Hepatocyte (in vitro differentiated cells): ENCODE data around the gene CDH4. TPM values are rescaled to one million over a fixed set of nuclear protein-coding genes. Genes with fewer than 3 reads are reported as not detected.

ENCODE experiments used
- DNase-seq: peaks from one replicate; pipeline ENCODE4 v3.0.0-alpha.2; 2016; ENCODE audit warnings: low spot score
- H2AFZ ChIP-seq: fragments of 200-600 bp; sonication (generic); 2 replicates; pipeline ENCODE4 v1.6.0; 2016; ENCODE audit warnings: antibody characterized with exemption, mild to moderate bottlenecking
- H3K27ac ChIP-seq: fragments of 200-600 bp; sonication (generic); 2 replicates; pipeline ENCODE4 v1.5.1; 2016; ENCODE audit warnings: mild to moderate bottlenecking
- H3K27me3 ChIP-seq: fragments of 200-600 bp; sonication (generic); 2 replicates; pipeline ENCODE4 v1.6.1; 2016
- H3K36me3 ChIP-seq: fragments of 200-600 bp; sonication (generic); replicated peaks from 2 replicates; pipeline ENCODE4 v1.5.1; 2016; ENCODE audit warnings: low read depth; ENCODE audit not compliant: insufficient read depth
- H3K4me1 ChIP-seq: fragments of 200-600 bp; sonication (generic); 2 replicates; pipeline ENCODE4 v1.5.1; 2016; ENCODE audit warnings: mild to moderate bottlenecking, moderate library complexity; ENCODE audit not compliant: insufficient read depth
- H3K4me2 ChIP-seq: fragments of 200-600 bp; sonication (generic); 2 replicates; pipeline ENCODE4 v1.6.0; 2016
- H3K4me3 ChIP-seq: fragments of 200-600 bp; sonication (generic); 2 replicates; pipeline ENCODE4 v1.5.1; 2016; ENCODE audit warnings: mild to moderate bottlenecking
- H3K79me2 ChIP-seq: fragments of 200-600 bp; sonication (generic); 2 replicates; pipeline ENCODE4 v1.6.0; 2017; ENCODE audit warnings: mild to moderate bottlenecking
- H3K9me2 ChIP-seq: fragments of 200-600 bp; sonication (generic); replicated peaks from 2 replicates; pipeline ENCODE4 v1.6.0; 2017; ENCODE audit warnings: mild to moderate bottlenecking; ENCODE audit not compliant: insufficient read depth
- H3K9me3 ChIP-seq: fragments of 200-600 bp; sonication (generic); 2 replicates; pipeline ENCODE4 v1.5.1; 2016; ENCODE audit warnings: low read depth, mild to moderate bottlenecking
- H4K20me1 ChIP-seq: fragments of 200-600 bp; sonication (generic); 2 replicates; pipeline ENCODE4 v1.6.0; 2016; ENCODE audit warnings: mild to moderate bottlenecking; ENCODE audit not compliant: insufficient read depth, poor library complexity, severe bottlenecking
- CTCF ChIP-seq: fragments of 200-600 bp; sonication (generic); IDR thresholded peaks from 2 replicates; pipeline ENCODE4 v1.5.1; 2016; ENCODE audit warnings: antibody characterized with exemption, mild to moderate bottlenecking; ENCODE audit not compliant: poor library complexity
- EZH2 ChIP-seq: fragments of 200-600 bp; sonication (generic); IDR thresholded peaks from 2 replicates; pipeline ENCODE4 v1.6.1; 2016; ENCODE audit warnings: antibody characterized with exemption, mild to moderate bottlenecking, borderline replicate concordance
- EZH2phosphoT487 ChIP-seq: fragments of 200-600 bp; sonication (generic); IDR thresholded peaks from one replicate; pipeline ENCODE4 v1.6.1; 2018; ENCODE audit warnings: antibody characterized with exemption, mild to moderate bottlenecking, low read depth, moderate library complexity; ENCODE audit not compliant: unreplicated experiment, severe bottlenecking
- WGBS: methylation state at CpG from one replicate; pipeline ENCODE4 v1.1.6; 2016; ENCODE audit warnings: low lambda C conversion rate; ENCODE audit errors: missing lambda C conversion rate; 5-methylcytosine and 5-hydroxymethylcytosine counted together
- polyA plus RNA-seq: library from polyadenylated mRNA; unstranded; fragments of >200 nt; fragmentation: Nextera tagmentation; extraction: Ambion mirVana; gene quantifications from 2 replicates; pipeline ENCODE4 v1.2.1, GENCODE V29; 2016
- total RNA-seq: library from RNA; depleted of rRNA; stranded (reverse); fragments of >200 nt; gene quantifications from 2 replicates; pipeline ENCODE4 v1.2.3, GENCODE V29; 2014

The CDH4 gene
- total and polyA plus RNA-seq, 2 experiments from 2014 or later = 0.53 to 0.73 TPM

- WGBS = 82% methylated on average over 15 of the region's 15 CpGs
- Histone ChIP-seq H3K4me3 (no peak overlapping the region), H3K36me3 (no peaks in the 10 kb centered on the region), H3K27ac (no peak overlapping the region), H3K4me1 (no peaks in the 10 kb centered on the region), H2AFZ (no peak overlapping the region), H3K9me3 (no peaks in the 10 kb centered on the region), H3K27me3 (no peaks in the 10 kb centered on the region), H4K20me1 (no peaks in the 10 kb centered on the region), H3K4me2 (no peak overlapping the region), H3K79me2 (no peaks in the 10 kb centered on the region), H3K9me2 (no peaks in the 10 kb centered on the region)
- DNase-seq = no peak
- TF ChIP-seq CTCF = no peak
- no peak for TF ChIP-seq EZH2
- no peak for TF ChIP-seq EZH2phosphoT487
Observed at GRCh38 chr20:61582196-61582923, 330.3 kb downstream of the CDH4 start.

- no peak overlapping the region for H2AFZ ChIP-seq
- peaks cover 2% of the 10 kb centered on the region for H3K4me1 ChIP-seq
- no peak overlapping the region for H3K27ac ChIP-seq
- no peak overlapping the region for H3K4me2 ChIP-seq
- 89% methylated on average over 9 of the region's 9 CpGs for WGBS
- DNase-seq = no peak
- no peaks in the 10 kb centered on the region for H3K27me3 ChIP-seq
- H3K4me3 ChIP-seq = no peak overlapping the region
- no peaks in the 10 kb centered on the region for H3K9me3 ChIP-seq
- H4K20me1 ChIP-seq = no peaks in the 10 kb centered on the region
- H3K36me3 ChIP-seq = no peaks in the 10 kb centered on the region
- no peaks in the 10 kb centered on the region for H3K79me2 ChIP-seq
- no peak for TF ChIP-seq EZH2
- no peak for TF ChIP-seq CTCF
- TF ChIP-seq EZH2phosphoT487 = no peak
- H3K9me2 ChIP-seq = no peaks in the 10 kb centered on the region
Observed at GRCh38 chr20:61583356-61583755, 331.3 kb downstream of the CDH4 start.

GRCh38 chr20:61584851-61585250 lies 332.8 kb downstream of the CDH4 start:
- no peaks in the 10 kb centered on the region for H3K9me3 ChIP-seq
- WGBS = 57% methylated on average over 9 of the region's 10 CpGs
- H4K20me1 ChIP-seq = no peaks in the 10 kb centered on the region
- no peaks in the 10 kb centered on the region for H3K27me3 ChIP-seq
- H2AFZ ChIP-seq = no peak overlapping the region
- no peaks in the 10 kb centered on the region for H3K9me2 ChIP-seq
- no peak for DNase-seq
- no peaks in the 10 kb centered on the region for H3K36me3 ChIP-seq
- H3K27ac ChIP-seq = no peak overlapping the region
- H3K4me3 ChIP-seq = no peak overlapping the region
- H3K4me1 ChIP-seq = peaks cover 7% of the 10 kb centered on the region
- TF ChIP-seq EZH2phosphoT487 (no peak), CTCF (no peak), EZH2 (no peak)
- no peak overlapping the region for H3K4me2 ChIP-seq
- no peaks in the 10 kb centered on the region for H3K79me2 ChIP-seq

DNA sequence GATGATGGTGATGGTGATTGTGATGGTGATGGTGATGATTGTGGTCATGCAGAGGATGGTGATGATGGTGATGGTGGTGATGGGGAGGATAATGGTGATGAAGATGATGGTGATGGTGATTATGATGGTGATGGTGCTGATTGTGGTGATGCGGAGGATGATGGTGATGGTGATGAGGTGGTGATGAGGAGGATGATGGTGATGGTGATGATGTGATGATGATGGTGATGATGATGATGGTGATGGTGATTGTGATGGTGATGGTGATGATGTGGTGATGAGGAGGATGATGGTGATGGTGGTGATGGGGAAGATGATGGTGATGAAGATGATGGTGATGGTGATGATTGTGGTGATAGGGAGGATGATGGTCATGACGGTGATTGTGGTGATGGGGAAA lies 333.7 kb downstream of the CDH4 start:
- H3K4me3 ChIP-seq = no peak overlapping the region
- H3K27me3 ChIP-seq = no peaks in the 10 kb centered on the region
- H3K4me2 ChIP-seq = no peak overlapping the region
- H3K79me2 ChIP-seq = no peaks in the 10 kb centered on the region
- no peaks in the 10 kb centered on the region for H4K20me1 ChIP-seq
- 90% methylated on average over 2 of the region's 2 CpGs for WGBS
- no peaks in the 10 kb centered on the region for H3K36me3 ChIP-seq
- TF ChIP-seq EZH2phosphoT487 = no peak
- TF ChIP-seq EZH2 = no peak
- TF ChIP-seq CTCF = no peak
- peaks cover 7% of the 10 kb centered on the region for H3K4me1 ChIP-seq
- H3K27ac ChIP-seq = no peak overlapping the region
- no peak for DNase-seq
- H2AFZ ChIP-seq = no peak overlapping the region
- no peaks in the 10 kb centered on the region for H3K9me3 ChIP-seq
- H3K9me2 ChIP-seq = no peaks in the 10 kb centered on the region
